Activated naive CD4-positive, alpha-beta T cell treated with anti-CD3 and anti-CD28 coated beads, Interleukin-2, amount 50 U/mL, for 24 hours (primary cell): ENCODE results near the gene RFNG.

Experiments used
- H3K27ac Mint-ChIP-seq: one replicate; pipeline ENCODE4 v1.8.0; 2021; ENCODE audit warnings: mild to moderate bottlenecking, mixed read lengths
- H3K27me3 Mint-ChIP-seq: one replicate; pipeline ENCODE4 v1.8.0; 2021; ENCODE audit warnings: mixed read lengths
- H3K36me3 Mint-ChIP-seq: one replicate; pipeline ENCODE4 v1.8.0; 2021; ENCODE audit warnings: mixed read lengths
- H3K4me1 Mint-ChIP-seq: one replicate; pipeline ENCODE4 v1.8.0; 2021; ENCODE audit warnings: mixed read lengths
- H3K4me3 Mint-ChIP-seq: one replicate; pipeline ENCODE4 v1.8.0; 2021; ENCODE audit warnings: mild to moderate bottlenecking, mixed read lengths
- H3K9me3 Mint-ChIP-seq: one replicate; pipeline ENCODE4 v1.8.0; 2021; ENCODE audit warnings: mixed read lengths

The RFNG gene

GRCh38 chr17:82083009-82083408 lies 31.4 kb upstream of the RFNG start:
- no peaks in the 10 kb centered on the region for H3K9me3 Mint-ChIP-seq
- no peaks in the 10 kb centered on the region for H3K4me1 Mint-ChIP-seq
- H3K27ac Mint-ChIP-seq, result no peak overlapping the region
- H3K36me3 Mint-ChIP-seq, result no peaks in the 10 kb centered on the region
- no peaks in the 10 kb centered on the region for H3K27me3 Mint-ChIP-seq
- no peak overlapping the region for H3K4me3 Mint-ChIP-seq

- Mint-ChIP-seq H3K36me3 (no peaks in the 10 kb centered on the region), H3K4me1 (no peaks in the 10 kb centered on the region), H3K4me3 (no peak overlapping the region), H3K27ac (no peak overlapping the region), H3K9me3 (no peaks in the 10 kb centered on the region), H3K27me3 (no peaks in the 10 kb centered on the region)
Observed at GRCh38 chr17:82082456-82082855, 30.8 kb upstream of the RFNG start.

GRCh38 chr17:82081966-82082365 lies 30.4 kb upstream of the RFNG start:
- Mint-ChIP-seq H3K4me3 (no peak overlapping the region), H3K9me3 (no peaks in the 10 kb centered on the region), H3K27me3 (no peaks in the 10 kb centered on the region), H3K36me3 (no peaks in the 10 kb centered on the region), H3K27ac (no peak overlapping the region), H3K4me1 (no peaks in the 10 kb centered on the region)

GRCh38 chr17:82081546-82081945 lies 29.9 kb upstream of the RFNG start:
- H3K36me3 Mint-ChIP-seq, result no peaks in the 10 kb centered on the region
- H3K27ac Mint-ChIP-seq, result no peak overlapping the region
- no peaks in the 10 kb centered on the region for H3K27me3 Mint-ChIP-seq
- H3K4me3 Mint-ChIP-seq, result no peak overlapping the region
- H3K9me3 Mint-ChIP-seq, result no peaks in the 10 kb centered on the region
- H3K4me1 Mint-ChIP-seq, result no peaks in the 10 kb centered on the region

- Mint-ChIP-seq H3K27me3 (no peaks in the 10 kb centered on the region), H3K9me3 (no peaks in the 10 kb centered on the region), H3K36me3 (no peaks in the 10 kb centered on the region), H3K27ac (no peak overlapping the region), H3K4me1 (no peaks in the 10 kb centered on the region), H3K4me3 (no peak overlapping the region)
Observed at GRCh38 chr17:82080789-82081464, 29.3 kb upstream of the RFNG start.

- Mint-ChIP-seq H3K27me3 (no peaks in the 10 kb centered on the region), H3K4me1 (no peaks in the 10 kb centered on the region), H3K4me3 (no peak overlapping the region), H3K9me3 (no peaks in the 10 kb centered on the region), H3K36me3 (no peaks in the 10 kb centered on the region), H3K27ac (no peak overlapping the region)
Observed at GRCh38 chr17:82080048-82080788, 28.6 kb upstream of the RFNG start.

- H3K27ac Mint-ChIP-seq, result no peak overlapping the region
Observed at GRCh38 chr17:82079001-82079677, 27.5 kb upstream of the RFNG start.

GRCh38 chr17:82078433-82078832 lies 26.8 kb upstream of the RFNG start:
- H3K4me3 Mint-ChIP-seq, result no peak overlapping the region
- no peaks in the 10 kb centered on the region for H3K36me3 Mint-ChIP-seq
- no peaks in the 10 kb centered on the region for H3K4me1 Mint-ChIP-seq
- no peaks in the 10 kb centered on the region for H3K9me3 Mint-ChIP-seq
- H3K27me3 Mint-ChIP-seq, result no peaks in the 10 kb centered on the region
- H3K27ac Mint-ChIP-seq, result no peak overlapping the region

More at GRCh38 chr17:82079001-82079677, 27.5 kb upstream of the RFNG start:
- Mint-ChIP-seq H3K9me3 (no peaks in the 10 kb centered on the region), H3K4me1 (no peaks in the 10 kb centered on the region), H3K27me3 (no peaks in the 10 kb centered on the region), H3K36me3 (no peaks in the 10 kb centered on the region), H3K4me3 (no peak overlapping the region)

GRCh38 chr17:82077617-82078358 lies 26.2 kb upstream of the RFNG start:
- Mint-ChIP-seq H3K36me3 (no peaks in the 10 kb centered on the region), H3K27me3 (no peaks in the 10 kb centered on the region), H3K9me3 (no peaks in the 10 kb centered on the region), H3K4me1 (no peaks in the 10 kb centered on the region), H3K4me3 (no peak overlapping the region), H3K27ac (no peak overlapping the region)

GRCh38 chr17:82076785-82077591 lies 25.4 kb upstream of the RFNG start:
- H3K36me3 Mint-ChIP-seq, result no peaks in the 10 kb centered on the region
- no peaks in the 10 kb centered on the region for H3K4me1 Mint-ChIP-seq
- no peaks in the 10 kb centered on the region for H3K27me3 Mint-ChIP-seq
- H3K9me3 Mint-ChIP-seq, result no peaks in the 10 kb centered on the region
- no peak overlapping the region for H3K4me3 Mint-ChIP-seq
- peak overlapping the region; percentile 23 for H3K27ac Mint-ChIP-seq

- H3K27ac Mint-ChIP-seq, result peak overlapping the region; percentile 23
- H3K4me1 Mint-ChIP-seq, result no peaks in the 10 kb centered on the region
- no peak overlapping the region for H3K4me3 Mint-ChIP-seq
- no peaks in the 10 kb centered on the region for H3K9me3 Mint-ChIP-seq
- H3K27me3 Mint-ChIP-seq, result no peaks in the 10 kb centered on the region
- H3K36me3 Mint-ChIP-seq, result no peaks in the 10 kb centered on the region
Observed at GRCh38 chr17:82076018-82076784, 24.6 kb upstream of the RFNG start.

GRCh38 chr17:82073446-82073845 lies 21.8 kb upstream of the RFNG start:
- H3K27ac Mint-ChIP-seq, result peak overlapping the region; percentile 43
- H3K4me1 Mint-ChIP-seq, result no peaks in the 10 kb centered on the region
- no peak overlapping the region for H3K4me3 Mint-ChIP-seq
- no peaks in the 10 kb centered on the region for H3K36me3 Mint-ChIP-seq
- no peaks in the 10 kb centered on the region for H3K27me3 Mint-ChIP-seq
- H3K9me3 Mint-ChIP-seq, result no peaks in the 10 kb centered on the region

- no peaks in the 10 kb centered on the region for H3K36me3 Mint-ChIP-seq
- no peaks in the 10 kb centered on the region for H3K27me3 Mint-ChIP-seq
- no peak overlapping the region for H3K4me3 Mint-ChIP-seq
Observed at GRCh38 chr17:82072827-82073226, 21.2 kb upstream of the RFNG start.

GRCh38 chr17:82070611-82071010 lies 19.0 kb upstream of the RFNG start:
- Mint-ChIP-seq H3K36me3 (no peaks in the 10 kb centered on the region), H3K27me3 (no peaks in the 10 kb centered on the region), H3K4me3 (no peak overlapping the region), H3K27ac (no peak overlapping the region), H3K9me3 (no peaks in the 10 kb centered on the region), H3K4me1 (peaks cover 5% of the 10 kb centered on the region)

More at GRCh38 chr17:82072827-82073226, 21.2 kb upstream of the RFNG start:
- Mint-ChIP-seq H3K9me3 (no peaks in the 10 kb centered on the region), H3K27ac (no peak overlapping the region), H3K4me1 (no peaks in the 10 kb centered on the region)
